Suppressor macrophage (primary cell): ENCODE data around the gene PRKAR1B.

Experiments
- DNase-seq, 4 experiments: peaks; one replicate each; pipeline ENCODE4 v3.0.0-alpha.2; 2020 to 2022

Gene PRKAR1B

GRCh38 chr7:506391-506831 lies 220.7 kb downstream of the PRKAR1B start:
- no peak for DNase-seq

DNA sequence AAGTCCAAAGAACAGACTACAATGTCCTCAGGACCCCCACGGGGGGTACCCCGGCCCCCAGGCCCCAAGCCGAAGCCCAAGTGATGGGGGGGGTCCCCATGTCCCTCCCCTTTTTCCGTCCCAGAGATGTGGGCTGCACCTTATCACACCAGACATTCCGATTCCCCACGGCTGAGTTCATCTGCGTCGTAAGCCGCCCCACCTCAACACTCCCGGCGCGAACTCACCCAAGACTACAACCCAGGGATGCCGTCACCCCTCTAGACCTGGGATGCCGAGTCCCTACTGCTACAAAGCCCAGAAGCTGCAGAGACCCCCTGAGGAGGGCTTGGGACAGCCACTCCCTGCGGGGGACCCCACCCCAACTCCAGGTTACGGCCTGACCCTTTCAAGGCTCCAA lies 221.9 kb downstream of the PRKAR1B start:
- no peak for DNase-seq

DNA sequence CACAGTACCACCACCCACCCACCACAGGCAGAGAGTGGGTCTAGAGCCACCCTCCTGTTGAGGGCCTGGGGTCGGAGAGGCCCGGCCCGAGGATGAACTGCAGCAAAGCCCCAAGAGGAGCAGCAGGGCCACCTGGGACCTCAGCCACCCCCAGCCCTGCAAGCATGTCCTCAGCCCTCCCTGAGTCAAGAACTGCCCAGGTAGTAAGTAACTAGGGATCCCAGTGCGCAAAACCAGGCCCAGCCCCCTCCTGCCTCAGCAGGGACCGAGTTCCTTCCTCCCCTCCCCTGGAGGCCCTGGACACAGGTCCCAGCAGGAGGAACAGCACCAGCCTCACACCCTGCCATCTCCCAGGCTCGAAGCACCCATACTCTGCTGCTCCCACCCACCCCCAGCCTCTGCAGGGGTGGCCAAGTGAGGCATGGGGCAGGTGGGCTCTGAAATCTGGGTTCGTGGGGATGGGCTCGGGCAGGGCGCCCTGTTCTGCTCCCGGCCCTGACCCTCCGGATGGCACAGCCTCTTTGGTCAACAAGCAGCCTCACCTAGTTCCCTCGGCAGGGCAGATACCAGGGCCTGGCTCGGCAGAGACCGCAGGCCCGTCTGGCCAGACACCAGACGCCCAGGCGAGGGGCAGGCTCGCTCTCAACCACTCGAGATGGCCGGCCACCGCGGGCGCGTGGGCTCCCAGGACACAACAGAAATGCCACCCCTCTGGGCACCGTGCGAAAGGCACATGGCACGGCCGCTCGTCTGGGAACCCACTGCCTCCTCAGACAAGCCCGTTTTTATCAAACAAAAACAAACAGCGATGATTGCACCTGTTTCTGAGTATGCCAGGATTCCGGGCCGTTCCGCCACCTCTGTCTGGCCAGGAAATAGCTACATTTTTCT lies 222.6 kb downstream of the PRKAR1B start:
- no peak for DNase-seq

GRCh38 chr7:503575-504111 lies 223.4 kb downstream of the PRKAR1B start:
- no peak for DNase-seq

DNA sequence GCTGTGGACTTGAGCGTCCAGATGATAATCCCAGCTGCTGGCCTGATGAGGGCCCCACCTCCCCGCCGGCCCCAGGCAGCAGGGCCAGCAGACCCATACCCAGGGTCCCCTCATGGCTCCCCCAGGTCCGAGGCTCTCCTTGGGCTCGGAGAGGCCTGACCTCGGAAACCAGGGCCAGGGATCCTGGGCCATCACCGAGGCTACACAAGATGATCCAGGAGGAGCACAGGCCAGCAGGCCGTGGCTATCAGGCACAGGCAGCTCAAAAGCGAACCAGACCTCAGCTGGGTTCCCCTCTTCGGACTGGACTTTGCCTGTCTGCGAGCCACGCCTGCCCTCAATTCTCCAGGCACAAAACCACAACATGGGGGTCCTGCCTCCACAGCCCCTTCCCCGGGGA lies 224.8 kb downstream of the PRKAR1B start:
- no peak for DNase-seq

- no peak for DNase-seq
These were observed 225.6 kb downstream of the PRKAR1B start for GRCh38 chr7:501526-501925.

DNA sequence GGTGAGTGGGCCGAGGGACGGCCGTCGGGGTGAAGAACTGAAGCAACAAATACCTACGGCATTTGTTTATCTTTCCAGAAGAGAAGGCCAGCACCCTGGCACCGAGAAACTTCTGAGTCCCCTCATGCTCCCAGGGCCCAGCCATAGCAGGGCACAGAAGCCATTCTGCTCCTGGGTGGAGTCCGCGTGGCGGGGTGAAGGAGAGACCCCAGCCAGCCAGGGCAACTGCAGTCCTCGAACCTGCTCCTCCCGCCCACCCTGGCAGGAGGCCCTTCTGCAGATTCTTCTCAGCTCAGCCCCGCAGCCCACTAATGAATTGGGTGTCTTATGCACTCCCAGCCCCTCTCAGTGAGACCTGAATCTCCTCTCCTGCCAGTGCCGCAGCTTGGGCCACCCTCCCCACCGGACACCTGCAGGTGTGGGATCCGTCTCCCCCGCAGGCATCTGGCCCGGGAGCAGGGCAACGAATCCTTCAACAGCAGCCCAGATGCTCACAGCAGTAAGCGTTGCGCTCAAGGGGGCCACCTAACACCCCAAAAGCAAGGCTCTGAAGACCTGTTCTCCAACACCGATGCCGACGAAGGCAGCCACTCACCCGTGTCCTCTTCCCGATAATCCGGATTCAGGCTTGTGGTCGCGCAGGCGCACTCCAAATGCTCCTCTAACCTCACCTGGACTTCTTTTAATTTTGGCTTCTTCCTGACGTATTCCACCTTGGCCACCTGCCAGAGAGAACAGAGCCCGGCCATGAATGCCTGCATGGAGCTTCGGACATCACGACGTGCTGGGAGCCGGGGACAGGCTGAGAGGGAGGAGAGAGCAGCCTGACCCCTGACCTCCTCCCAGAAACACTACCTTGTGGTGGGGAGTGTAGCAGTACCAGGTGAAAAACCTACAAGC lies 226.3 kb downstream of the PRKAR1B start:
- no peak for DNase-seq

DNA sequence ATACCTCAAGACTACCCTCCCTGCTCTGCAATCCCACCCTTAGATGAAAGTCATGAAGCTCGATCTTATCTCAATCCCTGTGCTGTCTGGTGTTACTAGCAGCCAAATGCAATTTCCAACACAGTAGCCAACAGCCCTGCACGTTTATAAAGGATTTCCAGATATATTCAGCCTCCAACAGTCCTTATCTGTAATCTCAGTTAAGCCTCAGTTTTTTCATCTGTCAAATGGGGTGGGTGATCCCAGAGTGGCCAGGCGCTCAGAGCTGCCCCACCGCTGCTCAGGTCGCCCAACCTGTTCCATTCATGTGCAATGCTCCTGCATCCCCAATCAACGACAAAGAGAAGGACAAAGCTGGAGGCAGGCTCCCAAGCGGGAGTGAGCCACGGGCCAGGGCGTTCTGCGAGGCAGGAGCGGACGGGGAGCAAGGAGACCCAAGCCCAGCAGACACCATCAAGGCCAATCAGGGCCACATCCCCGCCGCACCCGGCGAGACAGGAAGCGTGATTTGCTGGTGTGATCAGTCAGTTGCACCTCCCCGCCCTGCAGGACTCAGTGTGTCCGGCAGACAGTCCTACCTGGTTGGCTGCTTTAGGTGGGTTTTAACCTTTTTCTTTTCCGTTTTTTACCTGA lies 227.1 kb downstream of the PRKAR1B start:
- DNase-seq, result no peak
